HEK293 (cell line): Measurements from ENCODE around the gene OLIG2.

Experiments used
- KLF10 ChIP-seq: fragments of 450-650 bp; IDR thresholded peaks from 2 replicates; pipeline ENCODE4 v1.5.1; 2018; ENCODE audit warnings: missing biosample characterization, mild to moderate bottlenecking, missing genetic modification characterization
- SALL2 ChIP-seq: fragments of 450-650 bp; formaldehyde crosslinking; IDR thresholded peaks from 2 replicates; pipeline ENCODE4 v1.5.0; 2017; ENCODE audit warnings: missing biosample characterization, mild to moderate bottlenecking, missing genetic modification characterization, borderline replicate concordance
- TCF7L2 ChIP-seq: IDR thresholded peaks from 2 replicates; pipeline ENCODE4 v1.6.1; 2011; ENCODE audit warnings: low read depth, mild to moderate bottlenecking, inconsistent platforms, low read length, moderate library complexity, borderline replicate concordance
- TSHZ1 ChIP-seq: fragments of 450-650 bp; formaldehyde crosslinking; IDR thresholded peaks from 2 replicates; pipeline ENCODE4 v1.5.1; 2016; ENCODE audit warnings: missing biosample characterization, missing genetic modification characterization, borderline replicate concordance
- YY1 ChIP-seq: fragments of 450-650 bp; formaldehyde crosslinking; IDR thresholded peaks from 2 replicates; pipeline ENCODE4 v1.5.1; 2018; ENCODE audit warnings: missing biosample characterization, missing genetic modification characterization
- ZBTB10 ChIP-seq: fragments of 450-650 bp; formaldehyde crosslinking; IDR thresholded peaks from 2 replicates; pipeline ENCODE4 v1.5.1; 2016; ENCODE audit warnings: missing biosample characterization, missing genetic modification characterization
- ZFHX2 ChIP-seq: fragments of 450-650 bp; formaldehyde crosslinking; conservative IDR thresholded peaks from 2 replicates; pipeline ENCODE4 v1.5.1; 2016; ENCODE audit warnings: missing biosample characterization, missing genetic modification characterization
- ZNF148 ChIP-seq: fragments of 450-650 bp; formaldehyde crosslinking; IDR thresholded peaks from 2 replicates; pipeline ENCODE4 v1.5.0; 2017; ENCODE audit warnings: missing biosample characterization, missing genetic modification characterization, borderline replicate concordance
- ZNF157 ChIP-seq: fragments of 450-650 bp; formaldehyde crosslinking; IDR thresholded peaks from 2 replicates; pipeline ENCODE4 v1.5.1; 2016; ENCODE audit warnings: missing biosample characterization, missing genetic modification characterization
- ZNF18 ChIP-seq: fragments of 450-650 bp; formaldehyde crosslinking; IDR thresholded peaks from 2 replicates; pipeline ENCODE4 v1.5.1; 2016; ENCODE audit warnings: missing biosample characterization, missing genetic modification characterization
- ZNF214 ChIP-seq: fragments of 450-650 bp; formaldehyde crosslinking; IDR thresholded peaks from 2 replicates; pipeline ENCODE4 v1.5.1; 2017; ENCODE audit warnings: missing biosample characterization, mild to moderate bottlenecking, missing genetic modification characterization, borderline replicate concordance
- ZNF280D ChIP-seq: fragments of 450-650 bp; formaldehyde crosslinking; IDR thresholded peaks from 2 replicates; pipeline ENCODE4 v1.5.1; 2016; ENCODE audit warnings: missing biosample characterization, missing genetic modification characterization
- ZNF350 ChIP-seq: fragments of 450-650 bp; formaldehyde crosslinking; IDR thresholded peaks from 2 replicates; pipeline ENCODE4 v1.5.0; 2017; ENCODE audit warnings: missing biosample characterization, mild to moderate bottlenecking, missing genetic modification characterization
- ZNF391 ChIP-seq: fragments of 450-650 bp; formaldehyde crosslinking; IDR thresholded peaks from 2 replicates; pipeline ENCODE4 v1.5.1; 2016; ENCODE audit warnings: low read depth, missing biosample characterization, missing genetic modification characterization, borderline replicate concordance
- ZNF423 ChIP-seq: fragments of 450-650 bp; formaldehyde crosslinking; IDR thresholded peaks from 2 replicates; pipeline ENCODE4 v1.5.1; 2016; ENCODE audit warnings: missing biosample characterization, missing genetic modification characterization
- ZNF521 ChIP-seq: fragments of 450-650 bp; formaldehyde crosslinking; IDR thresholded peaks from 2 replicates; pipeline ENCODE4 v1.5.1; 2017; ENCODE audit warnings: missing biosample characterization, mild to moderate bottlenecking, missing genetic modification characterization
- ZNF530 ChIP-seq: fragments of 450-650 bp; formaldehyde crosslinking; IDR thresholded peaks from 2 replicates; pipeline ENCODE4 v1.5.1; 2016; ENCODE audit warnings: low read depth, missing biosample characterization, missing genetic modification characterization
- ZNF621 ChIP-seq: fragments of 450-650 bp; formaldehyde crosslinking; IDR thresholded peaks from 2 replicates; pipeline ENCODE4 v1.5.1; 2017; ENCODE audit warnings: missing biosample characterization, missing genetic modification characterization
- ZNF629 ChIP-seq: fragments of 450-650 bp; formaldehyde crosslinking; IDR thresholded peaks from 2 replicates; pipeline ENCODE4 v1.5.1; 2017; ENCODE audit warnings: missing biosample characterization, missing genetic modification characterization
- ZNF639 ChIP-seq: fragments of 450-650 bp; formaldehyde crosslinking; IDR thresholded peaks from 2 replicates; pipeline ENCODE4 v1.5.1; 2016; ENCODE audit warnings: missing biosample characterization, missing genetic modification characterization
- ZNF664 ChIP-seq: fragments of 450-650 bp; formaldehyde crosslinking; IDR thresholded peaks from 2 replicates; pipeline ENCODE4 v1.5.1; 2016; ENCODE audit warnings: missing biosample characterization, missing genetic modification characterization
- ZNF707 ChIP-seq: fragments of 450-650 bp; formaldehyde crosslinking; IDR thresholded peaks from 2 replicates; pipeline ENCODE4 v1.5.1; 2016; ENCODE audit warnings: missing biosample characterization, missing genetic modification characterization
- ZNF792 ChIP-seq: fragments of 450-650 bp; formaldehyde crosslinking; IDR thresholded peaks from 2 replicates; pipeline ENCODE4 v1.5.1; 2016; ENCODE audit warnings: missing biosample characterization, missing genetic modification characterization

The OLIG2 gene

GRCh38 chr21:33025489-33026442 lies at the start of gene OLIG2 (continued):
- TF ChIP-seq ZNF639 (tag by site-specific recombination) (peak; percentile 40; the same call in 1 of the 2 replicates), ZNF530 (no peak), KLF10 (tag by site-specific recombination) (peak; percentile 98), ZFHX2 (tag by site-specific recombination) (peak; percentile 84), ZNF214 (tag by site-specific recombination) (no peak), ZNF280D (tag by site-specific recombination) (no peak), ZNF664 (tag by site-specific recombination) (no peak), TSHZ1 (tag by site-specific recombination) (no peak), SALL2 (tag by site-specific recombination) (no peak), ZNF18 (tag by site-specific recombination) (no peak), ZNF148 (tag by site-specific recombination) (no peak), ZNF391 (tag by site-specific recombination) (0 out of 2 replicates have a peak, but pooled peaks have one; percentile 5), ZNF629 (tag by site-specific recombination) (peak; percentile 89), TCF7L2 (no peak), ZNF707 (no peak), ZNF423 (tag by site-specific recombination) (peak; percentile 91), ZNF792 (tag by site-specific recombination) (no peak), YY1 (tag by site-specific recombination) (no peak), ZNF157 (tag by site-specific recombination) (no peak), ZNF621 (no peak), ZBTB10 (tag by site-specific recombination) (peak; percentile 41), ZNF521 (no peak), ZNF350 (no peak)
